H4 (cell line): ENCODE results near the gene INPP5A. TPM values are rescaled to one million over a fixed set of nuclear protein-coding genes. Genes with fewer than 3 reads are reported as not detected.
"Not testable (repeated sequence)": the region's sequence is repeated elsewhere in the genome, so short reads cannot be mapped to it uniquely, and the experiment has no call there.

Source experiments
- DNase-seq: peaks from one replicate; pipeline ENCODE4 v3.0.0-alpha.2; 2015; ENCODE audit warnings: low spot score
- total RNA-seq: library from RNA; depleted of rRNA; stranded (reverse); fragments of >200 nt; shearing (Covaris generic); gene quantifications from 2 replicates; pipeline ENCODE4 v1.2.3, GENCODE V29; 2014

The INPP5A gene
- total RNA-seq, 1 experiment from 2014 or later: 21.0 TPM

- no peak for DNase-seq
Measured at GRCh38 chr10:132593900-132594876, 56.6 kb downstream of the INPP5A start.

DNA sequence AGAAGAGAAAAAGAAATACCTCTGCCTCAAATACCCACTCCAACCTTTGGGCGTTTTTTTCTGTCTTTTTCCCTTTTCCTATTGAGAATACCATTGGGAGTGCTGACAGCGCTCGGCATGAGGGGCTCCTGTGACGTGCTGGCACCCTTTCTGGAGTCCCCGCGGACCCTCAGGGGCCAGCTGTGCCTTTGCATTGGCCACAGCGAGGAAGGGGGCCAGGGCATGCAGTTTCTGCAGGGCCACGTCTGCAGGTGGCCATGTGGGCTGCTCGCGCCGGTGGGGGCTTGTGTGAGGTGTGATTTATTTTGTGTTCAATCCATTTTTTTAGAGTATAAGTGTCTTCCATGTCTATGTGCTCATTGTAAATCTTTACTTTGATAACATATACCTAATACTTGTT lies 57.4 kb downstream of the INPP5A start:
- DNase-seq: no peak

DNA sequence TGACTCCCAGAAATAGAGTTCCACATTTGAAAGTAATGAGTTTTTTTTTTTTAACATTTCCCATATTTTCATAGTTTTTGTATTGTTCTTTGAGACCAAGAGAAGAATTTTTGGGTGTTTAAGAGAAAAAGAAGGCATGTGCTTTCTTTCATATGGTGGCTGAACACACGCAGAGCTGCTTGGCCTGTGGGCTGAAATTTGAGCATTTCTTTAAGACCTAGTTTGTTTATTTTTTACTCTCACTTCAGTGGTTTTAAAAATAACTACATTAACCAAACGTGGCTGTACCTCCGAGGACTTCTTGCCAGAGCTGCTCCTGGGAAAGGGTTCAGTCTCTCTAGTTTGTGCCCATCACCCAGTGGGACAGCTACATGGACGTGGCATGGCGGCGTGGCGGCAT lies 58.3 kb downstream of the INPP5A start:
- peak; percentile 38 for DNase-seq

GRCh38 chr10:132596742-132597279 lies 59.2 kb downstream of the INPP5A start:
- no peak for DNase-seq

DNA sequence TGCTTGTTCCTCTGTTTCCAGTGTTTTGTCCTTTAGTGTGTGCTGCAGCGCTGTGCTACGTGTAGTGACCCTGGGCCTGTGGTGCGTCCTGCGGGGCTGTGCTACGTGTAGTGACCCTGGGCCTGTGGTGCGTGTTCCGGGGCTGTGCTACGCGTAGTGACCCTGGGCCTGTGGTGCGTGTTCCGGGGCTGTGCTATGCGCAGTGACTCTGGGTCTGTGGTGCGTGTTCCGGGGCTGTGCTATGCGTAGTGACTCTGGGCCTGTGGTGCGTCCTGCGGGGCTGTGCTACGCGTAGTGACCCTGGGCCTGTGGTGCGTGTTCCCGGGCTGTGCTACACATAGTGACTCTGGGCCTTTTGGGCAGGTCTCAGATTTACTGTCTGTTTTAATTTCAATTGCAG lies 60.1 kb downstream of the INPP5A start:
- DNase-seq: no peak

DNA sequence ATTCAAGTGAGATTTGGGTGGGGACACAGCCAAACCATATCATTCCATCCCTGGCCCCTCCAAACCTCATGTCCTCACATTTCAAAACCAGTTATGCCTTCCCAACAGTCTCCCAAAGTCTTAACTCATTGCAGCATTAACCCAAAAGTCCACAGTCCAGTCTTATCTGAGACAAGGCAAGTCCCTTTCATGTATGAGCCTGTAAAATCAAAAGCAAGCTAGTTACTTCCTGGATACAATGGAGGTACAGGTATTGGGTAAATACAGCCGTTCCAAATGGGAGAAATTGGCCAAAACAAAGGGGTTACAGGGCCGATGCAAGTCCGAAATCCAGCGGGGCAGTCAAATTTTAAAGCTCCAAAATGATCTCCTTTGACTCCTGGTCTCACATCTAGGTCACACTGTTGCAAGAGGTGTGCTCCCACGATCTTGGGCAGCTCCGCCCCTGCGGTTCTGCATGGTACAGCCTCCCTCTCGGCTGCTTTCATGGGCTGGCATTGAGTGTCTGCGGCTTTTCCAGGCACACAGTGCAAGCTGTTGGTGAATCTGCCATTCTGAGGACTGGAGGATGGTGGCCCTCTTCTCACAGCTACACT lies 61.5 kb downstream of the INPP5A start:
- DNase-seq: not testable (repeated sequence)

DNA sequence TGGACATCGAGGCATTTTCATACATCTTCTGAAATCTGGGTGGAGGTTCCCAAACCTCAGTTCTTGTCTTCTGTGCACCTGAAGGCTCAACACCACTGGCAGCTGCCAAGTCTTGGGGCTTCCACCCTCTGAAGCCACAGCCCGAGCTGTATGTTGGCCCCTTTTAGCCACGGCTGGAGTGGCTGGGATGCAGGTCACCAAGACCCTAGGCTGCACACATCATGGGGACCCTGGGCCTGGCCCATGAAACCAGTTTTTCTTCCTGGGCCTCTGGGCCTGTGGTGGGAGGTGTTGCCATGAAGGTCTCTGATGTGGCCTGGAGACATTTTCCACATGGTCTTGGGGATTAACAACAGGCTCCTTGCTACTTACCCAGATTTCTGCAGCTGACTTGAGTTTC lies 62.1 kb downstream of the INPP5A start:
- no peak for DNase-seq

GRCh38 chr10:132600416-132600815 lies 62.8 kb downstream of the INPP5A start:
- no peak for DNase-seq

- DNase-seq: no peak
Measured at GRCh38 chr10:132601567-132601966, 64.0 kb downstream of the INPP5A start.

GRCh38 chr10:132602614-132603013 lies 65.0 kb downstream of the INPP5A start:
- no peak for DNase-seq

GRCh38 chr10:132603851-132604533 lies 66.4 kb downstream of the INPP5A start:
- no peak for DNase-seq

DNA sequence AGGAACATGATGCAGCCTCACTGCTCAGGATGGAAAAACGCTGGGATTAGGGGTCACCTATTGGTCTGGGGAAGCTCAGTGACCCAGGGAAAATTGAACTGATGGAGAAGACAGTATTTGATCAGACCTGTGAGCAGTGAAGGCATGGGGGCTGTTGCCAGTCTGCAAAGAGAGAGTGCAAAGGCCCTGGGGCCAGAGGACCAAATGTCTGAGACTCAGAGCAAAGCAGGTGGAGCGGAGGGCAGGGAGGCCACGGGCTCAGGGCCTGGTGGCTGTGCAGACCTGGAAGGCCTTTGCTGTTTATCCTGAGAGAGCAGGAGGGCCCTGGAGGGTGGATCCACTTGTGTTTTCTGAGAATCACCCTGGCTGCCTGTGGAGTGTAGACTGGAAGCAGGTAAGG lies 67.1 kb downstream of the INPP5A start:
- no peak for DNase-seq

GRCh38 chr10:132605390-132605789 lies 67.8 kb downstream of the INPP5A start:
- DNase-seq: no peak

GRCh38 chr10:132606031-132606491 lies 68.5 kb downstream of the INPP5A start:
- DNase-seq: no peak

DNA sequence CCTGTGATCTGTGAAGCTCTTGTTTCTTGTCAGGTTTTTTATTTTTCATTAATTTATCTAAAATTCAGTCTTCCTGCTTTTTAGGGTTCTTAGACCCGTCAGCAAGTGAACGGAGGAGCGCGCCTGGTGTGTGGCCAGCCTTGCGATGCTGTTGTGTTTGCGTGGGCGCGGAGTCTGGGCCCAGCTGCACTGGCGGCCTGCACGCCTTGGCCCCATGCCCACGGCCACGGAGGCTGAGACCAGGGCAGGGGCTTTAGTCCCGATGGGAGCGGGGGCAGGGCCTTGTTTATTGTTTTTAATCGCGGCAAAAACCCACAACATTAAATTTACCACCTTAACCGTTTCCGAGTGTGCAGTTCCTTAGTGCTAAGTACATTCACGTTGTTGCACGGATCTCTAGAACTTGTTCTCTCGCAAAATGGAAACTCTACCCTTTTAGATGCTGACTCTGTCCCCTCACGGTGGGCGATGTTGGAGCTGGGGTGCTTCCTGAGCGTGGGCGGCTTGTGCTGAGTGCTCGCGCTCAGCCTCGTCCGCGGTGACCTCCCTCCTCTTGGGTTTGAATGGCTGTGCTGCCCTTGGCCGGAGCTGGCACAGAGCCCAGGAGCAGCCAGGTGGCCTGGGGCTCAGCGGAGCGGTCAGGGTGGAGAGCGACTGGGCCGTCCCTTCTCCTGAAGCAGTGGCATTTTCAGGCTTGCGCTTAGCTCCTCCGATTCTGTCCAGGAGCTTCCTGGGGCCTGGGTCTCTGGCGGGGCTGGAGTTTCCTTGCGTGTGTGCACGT lies 69.1 kb downstream of the INPP5A start:
- DNase-seq: no peak

GRCh38 chr10:132607491-132607890 lies 69.9 kb downstream of the INPP5A start:
- no peak for DNase-seq

DNA sequence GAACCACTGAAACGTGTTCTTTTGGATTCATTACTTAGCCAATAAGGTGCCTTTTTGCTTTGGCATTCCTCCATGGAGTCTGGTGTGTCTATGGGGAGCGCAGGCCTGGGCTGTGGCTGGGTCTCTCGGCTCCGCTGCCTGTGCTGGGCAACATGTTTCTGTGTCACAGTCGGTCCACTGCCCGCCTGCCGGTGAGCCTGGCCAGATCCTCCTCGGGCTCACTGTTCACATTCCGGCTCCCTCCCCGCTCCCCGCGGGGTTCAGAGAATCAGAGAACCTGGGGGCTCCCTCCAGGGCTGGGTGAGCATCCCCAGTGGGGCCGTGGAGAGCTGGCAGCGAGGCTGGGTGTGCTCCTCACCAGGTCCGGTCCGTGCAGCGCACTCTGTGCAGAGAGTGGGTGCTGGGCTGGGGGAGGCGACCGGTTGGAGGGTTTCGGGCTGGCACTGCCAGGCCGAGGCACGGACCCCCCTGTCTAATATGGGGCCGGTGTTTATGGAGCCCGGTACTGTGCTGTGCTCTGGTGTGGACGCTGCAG lies 70.4 kb downstream of the INPP5A start:
- no peak for DNase-seq

DNA sequence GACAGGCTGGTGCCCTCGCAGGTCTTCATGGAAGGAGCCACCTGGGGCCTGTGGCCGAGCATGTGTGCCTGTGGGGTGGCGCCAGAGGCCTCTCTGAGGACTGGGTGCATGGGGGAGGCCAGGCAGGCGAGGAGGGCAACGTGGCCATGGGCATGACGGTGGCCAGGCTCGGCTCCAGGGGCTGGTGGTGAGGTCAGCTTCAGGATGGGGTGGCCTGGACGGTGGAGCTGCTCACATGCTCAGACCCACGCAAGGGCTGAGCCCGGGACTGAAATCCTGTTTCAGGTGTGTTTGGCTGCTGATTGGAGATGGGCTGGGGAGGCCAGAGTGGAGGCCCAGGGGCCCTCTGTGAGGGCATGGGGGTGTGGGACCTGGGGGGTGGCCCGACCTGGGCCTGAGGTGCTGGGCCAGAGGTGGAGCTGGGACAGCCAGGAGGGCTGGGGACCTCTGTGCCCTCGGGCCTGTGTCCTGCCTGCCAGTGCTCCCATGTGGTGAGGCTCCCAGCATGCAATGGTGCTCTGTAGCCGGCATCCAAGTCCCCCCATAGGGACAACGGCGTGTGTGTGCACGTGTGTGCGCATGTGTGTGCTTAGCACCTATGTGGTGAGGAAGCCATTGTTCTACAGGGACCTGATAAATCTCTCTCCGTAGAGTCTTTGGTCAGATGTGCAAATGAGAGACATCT lies 71.1 kb downstream of the INPP5A start:
- DNase-seq: no peak

DNA sequence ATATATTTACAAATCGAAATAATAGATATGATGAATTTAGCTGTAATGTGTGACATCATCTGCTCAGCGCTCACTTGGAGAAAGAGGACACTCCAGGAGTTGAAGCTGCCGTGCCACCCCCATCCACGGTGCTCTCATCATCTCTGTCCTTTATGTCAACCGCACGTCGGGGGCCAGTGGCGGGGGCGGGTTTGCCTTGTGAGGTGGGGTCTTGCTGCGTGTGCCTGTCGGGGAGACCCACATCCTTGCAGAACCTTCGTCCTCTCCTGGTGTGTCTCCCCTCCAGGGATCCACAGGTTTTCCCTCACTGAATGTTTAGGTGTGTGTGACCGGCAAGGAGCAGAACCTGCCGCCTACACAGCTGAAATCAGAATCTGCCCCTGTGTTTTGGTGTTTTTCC lies 71.6 kb downstream of the INPP5A start:
- no peak for DNase-seq

DNA sequence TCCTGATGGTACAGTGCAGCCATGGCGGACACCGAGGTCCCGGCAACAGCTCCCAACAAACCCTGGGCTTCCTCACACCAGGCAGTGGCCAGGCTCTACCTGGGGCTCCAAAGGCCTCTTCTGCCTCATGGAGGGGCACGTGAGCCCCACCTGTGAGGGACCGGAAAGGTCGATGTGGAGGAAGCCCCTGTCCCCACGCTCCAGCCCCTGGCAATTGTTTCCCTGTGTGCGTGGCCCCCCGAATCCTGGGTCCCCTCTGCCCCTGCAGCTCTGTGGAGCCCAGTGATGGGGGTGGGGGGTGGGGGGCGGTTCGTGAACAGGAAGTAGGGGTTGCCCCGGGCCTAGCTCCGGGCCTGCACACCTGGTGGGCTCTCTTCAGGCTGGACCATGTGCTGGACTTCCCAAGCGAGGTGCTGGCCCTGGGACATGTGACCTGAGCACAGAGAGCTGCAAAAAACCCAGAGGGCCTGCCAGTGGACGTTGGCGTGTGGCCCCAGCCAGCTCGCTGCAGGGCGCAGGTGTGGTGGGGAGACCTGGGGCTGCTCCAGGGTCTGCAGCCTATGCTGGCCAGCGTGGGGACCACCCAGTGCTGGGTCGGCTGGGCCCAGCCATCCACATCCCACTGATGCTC lies 72.6 kb downstream of the INPP5A start:
- no peak for DNase-seq
